Dendritic cell treated with granulocyte-macrophage colony-stimulating factor and Interleukin-4, amounts not matched to agents 40 ng/mL and 50 ng/mL, for 4 days (primary cell): ENCODE measurements around the gene KICS2.
"Not testable (repeated sequence)": the region's sequence is repeated elsewhere in the genome, so short reads cannot be mapped to it uniquely, and the experiment has no call there.

Experiments
- H3K27ac Mint-ChIP-seq: one replicate; pipeline ENCODE4 v1.8.0; 2022; ENCODE audit warnings: mild to moderate bottlenecking, mixed read lengths
- H3K27me3 Mint-ChIP-seq: one replicate; pipeline ENCODE4 v1.8.0; 2022; ENCODE audit warnings: mild to moderate bottlenecking, mixed read lengths
- H3K36me3 Mint-ChIP-seq: one replicate; pipeline ENCODE4 v1.8.0; 2022; ENCODE audit warnings: low read depth, mixed read lengths
- H3K4me1 Mint-ChIP-seq: one replicate; pipeline ENCODE4 v1.8.0; 2022; ENCODE audit warnings: low read depth, mixed read lengths
- H3K4me3 Mint-ChIP-seq: one replicate; pipeline ENCODE4 v1.8.0; 2022; ENCODE audit warnings: mild to moderate bottlenecking, moderate library complexity, mixed read lengths
- H3K9me3 Mint-ChIP-seq: one replicate; pipeline ENCODE4 v1.8.0; 2022; ENCODE audit warnings: mixed read lengths
- intact Hi-C: fragments of 100-400 bp; cut with micrococcal nuclease; formaldehyde crosslinking; loops from one replicate; pipeline ENCODE4 v1.15.0; 2022

The KICS2 gene

GRCh38 chr12:64236549-64236948 is 14.5 kb upstream of the KICS2 start:
- no peak overlapping the region for H3K27ac Mint-ChIP-seq
- H3K4me1 Mint-ChIP-seq = peaks cover 11% of the 10 kb centered on the region
- intact Hi-C loops = no loop called here
- H3K4me3 Mint-ChIP-seq = no peak overlapping the region
- H3K27me3 Mint-ChIP-seq = peaks cover 2% of the 10 kb centered on the region
- no peaks in the 10 kb centered on the region for H3K9me3 Mint-ChIP-seq
- H3K36me3 Mint-ChIP-seq = no peaks in the 10 kb centered on the region

GRCh38 chr12:64232196-64232595 is 10.1 kb upstream of the KICS2 start:
- Mint-ChIP-seq H3K27me3 (peaks cover 5% of the 10 kb centered on the region), H3K4me3 (no peak overlapping the region), H3K9me3 (no peaks in the 10 kb centered on the region), H3K27ac (no peak overlapping the region), H3K4me1 (peaks cover 9% of the 10 kb centered on the region), H3K36me3 (no peaks in the 10 kb centered on the region)
- intact Hi-C loops = no loop called here

- H3K4me1 Mint-ChIP-seq = peaks cover 13% of the 10 kb centered on the region
- intact Hi-C loops = loop anchor here (10.0 kb wide), 2 partner anchors 145 to 265 kb away; no protein-coding TSS in a partner anchor
- H3K4me3 Mint-ChIP-seq = no peak overlapping the region
- H3K9me3 Mint-ChIP-seq = no peaks in the 10 kb centered on the region
- H3K36me3 Mint-ChIP-seq = no peaks in the 10 kb centered on the region
- no peak overlapping the region for H3K27ac Mint-ChIP-seq
- peaks cover 5% of the 10 kb centered on the region for H3K27me3 Mint-ChIP-seq
These were observed 7.7 kb upstream of the KICS2 start for GRCh38 chr12:64229796-64230195.

- intact Hi-C loops = loop anchor here (10.0 kb wide), 2 partner anchors 144 to 264 kb away; no protein-coding TSS in a partner anchor
- H3K9me3 Mint-ChIP-seq = no peaks in the 10 kb centered on the region
- H3K27ac Mint-ChIP-seq = no peak overlapping the region
- peaks cover 5% of the 10 kb centered on the region for H3K27me3 Mint-ChIP-seq
- peaks cover 13% of the 10 kb centered on the region for H3K4me1 Mint-ChIP-seq
- no peak overlapping the region for H3K4me3 Mint-ChIP-seq
- no peaks in the 10 kb centered on the region for H3K36me3 Mint-ChIP-seq
These were observed 7.1 kb upstream of the KICS2 start for GRCh38 chr12:64229240-64229639.

GRCh38 chr12:64225626-64226025 is 3.5 kb upstream of the KICS2 start:
- intact Hi-C loops = loop anchor here (10.0 kb wide), 2 partner anchors 141 to 261 kb away; no protein-coding TSS in a partner anchor
- Mint-ChIP-seq H3K4me1 (peaks cover 17% of the 10 kb centered on the region), H3K9me3 (no peaks in the 10 kb centered on the region), H3K36me3 (peaks cover 11% of the 10 kb centered on the region), H3K27ac (no peak overlapping the region), H3K4me3 (no peak overlapping the region), H3K27me3 (peaks cover 3% of the 10 kb centered on the region)

- Mint-ChIP-seq H3K27me3 (no peaks in the 10 kb centered on the region), H3K4me1 (peaks cover 29% of the 10 kb centered on the region), H3K27ac (peak overlapping the region; percentile 89), H3K4me3 (peak overlapping the region; percentile 97), H3K36me3 (peaks cover 11% of the 10 kb centered on the region), H3K9me3 (no peaks in the 10 kb centered on the region)
- intact Hi-C loops = loop anchor here (10.0 kb wide), 2 partner anchors 137 to 257 kb away; no protein-coding TSS in a partner anchor
These were observed 466 bp downstream of the KICS2 start for GRCh38 chr12:64221651-64222008.

GRCh38 chr12:64220046-64220445 is 2.0 kb downstream of the KICS2 start:
- peaks cover 11% of the 10 kb centered on the region for H3K36me3 Mint-ChIP-seq
- H3K27ac Mint-ChIP-seq = no peak overlapping the region
- no peaks in the 10 kb centered on the region for H3K9me3 Mint-ChIP-seq
- H3K27me3 Mint-ChIP-seq = no peaks in the 10 kb centered on the region
- intact Hi-C loops = loop anchor here (10.0 kb wide), 2 partner anchors 135 to 255 kb away; no protein-coding TSS in a partner anchor
- no peak overlapping the region for H3K4me3 Mint-ChIP-seq
- peaks cover 23% of the 10 kb centered on the region for H3K4me1 Mint-ChIP-seq

GRCh38 chr12:64219145-64219544 is 3.0 kb downstream of the KICS2 start:
- H3K4me3 Mint-ChIP-seq = no peak overlapping the region

GRCh38 chr12:64218597-64218996 is 3.5 kb downstream of the KICS2 start:
- intact Hi-C loops = no loop called here
- H3K9me3 Mint-ChIP-seq = no peaks in the 10 kb centered on the region

More at GRCh38 chr12:64219145-64219544, 3.0 kb downstream of the KICS2 start:
- Mint-ChIP-seq H3K9me3 (no peaks in the 10 kb centered on the region), H3K27me3 (no peaks in the 10 kb centered on the region), H3K36me3 (peaks cover 14% of the 10 kb centered on the region), H3K27ac (no peak overlapping the region), H3K4me1 (peaks cover 23% of the 10 kb centered on the region)
- intact Hi-C loops = no loop called here

GRCh38 chr12:64217643-64218042 is 4.5 kb downstream of the KICS2 start:
- peak overlapping the region; percentile 24 for H3K27ac Mint-ChIP-seq
- peaks cover 23% of the 10 kb centered on the region for H3K4me1 Mint-ChIP-seq
- peaks cover 21% of the 10 kb centered on the region for H3K36me3 Mint-ChIP-seq
- H3K9me3 Mint-ChIP-seq, intact Hi-C loops, H3K27me3 Mint-ChIP-seq, H3K4me3 Mint-ChIP-seq: not testable (repeated sequence)

More at GRCh38 chr12:64218597-64218996, 3.5 kb downstream of the KICS2 start:
- H3K27ac Mint-ChIP-seq = no peak overlapping the region
- H3K4me3 Mint-ChIP-seq = peak overlapping the region; percentile 39
- no peaks in the 10 kb centered on the region for H3K27me3 Mint-ChIP-seq
- peaks cover 23% of the 10 kb centered on the region for H3K4me1 Mint-ChIP-seq
- peaks cover 17% of the 10 kb centered on the region for H3K36me3 Mint-ChIP-seq

- peaks cover 19% of the 10 kb centered on the region for H3K36me3 Mint-ChIP-seq
- intact Hi-C loops = no loop called here
- no peaks in the 10 kb centered on the region for H3K9me3 Mint-ChIP-seq
- H3K4me1 Mint-ChIP-seq = peaks cover 18% of the 10 kb centered on the region
- no peak overlapping the region for H3K27ac Mint-ChIP-seq
- no peak overlapping the region for H3K4me3 Mint-ChIP-seq
- no peaks in the 10 kb centered on the region for H3K27me3 Mint-ChIP-seq
These were observed 5.9 kb downstream of the KICS2 start for GRCh38 chr12:64216239-64216638.

- H3K27me3 Mint-ChIP-seq = no peaks in the 10 kb centered on the region
- intact Hi-C loops = no loop called here
- no peak overlapping the region for H3K27ac Mint-ChIP-seq
- H3K36me3 Mint-ChIP-seq = peaks cover 25% of the 10 kb centered on the region
- H3K4me3 Mint-ChIP-seq = no peak overlapping the region
- no peaks in the 10 kb centered on the region for H3K9me3 Mint-ChIP-seq
- H3K4me1 Mint-ChIP-seq = peaks cover 8% of the 10 kb centered on the region
These were observed 9.9 kb downstream of the KICS2 start for GRCh38 chr12:64212119-64212746.

GRCh38 chr12:64207453-64207852 is 14.6 kb downstream of the KICS2 start:
- H3K36me3 Mint-ChIP-seq = peaks cover 30% of the 10 kb centered on the region
- no peaks in the 10 kb centered on the region for H3K27me3 Mint-ChIP-seq
- no peak overlapping the region for H3K27ac Mint-ChIP-seq
- intact Hi-C loops = no loop called here
- H3K4me3 Mint-ChIP-seq = no peak overlapping the region
- H3K9me3 Mint-ChIP-seq = peaks cover 8% of the 10 kb centered on the region
- H3K4me1 Mint-ChIP-seq = peaks cover 6% of the 10 kb centered on the region

GRCh38 chr12:64205542-64205941 is 16.6 kb downstream of the KICS2 start:
- intact Hi-C loops = no loop called here
- Mint-ChIP-seq H3K4me1 (peaks cover 6% of the 10 kb centered on the region), H3K9me3 (peaks cover 8% of the 10 kb centered on the region), H3K27ac (no peak overlapping the region), H3K4me3 (no peak overlapping the region), H3K36me3 (peaks cover 21% of the 10 kb centered on the region), H3K27me3 (no peaks in the 10 kb centered on the region)

GRCh38 chr12:64203775-64204174 is 18.3 kb downstream of the KICS2 start:
- Mint-ChIP-seq H3K27me3 (no peaks in the 10 kb centered on the region), H3K9me3 (peaks cover 8% of the 10 kb centered on the region), H3K27ac (no peak overlapping the region), H3K4me1 (peaks cover 6% of the 10 kb centered on the region), H3K36me3 (peaks cover 17% of the 10 kb centered on the region), H3K4me3 (no peak overlapping the region)
- intact Hi-C loops = no loop called here
